Esophagus squamous epithelium (tissue), 5 donors: ENCODE data around the gene RAPGEF4. TPM values are rescaled to one million over a fixed set of nuclear protein-coding genes. Genes with fewer than 3 reads are reported as not detected.

Experiments used
- DNase-seq: peaks from one replicate; lab custom pipeline; 2025; lab: John Stamatoyannopoulos, UW
- H3K27ac ChIP-seq, 4 donors: fragments of 200-600 bp; sonication (generic); one replicate each; pipeline ENCODE4 v1.5.1; 2016 to 2019; ENCODE audit warnings: mild to moderate bottlenecking in 1 of 4
- H3K27me3 ChIP-seq, 4 donors: fragments of 200-600 bp; sonication (generic); 1 replicate in 3 of 4; 2 replicates in 1 of 4; pipeline versions ENCODE4 v1.5.1 to v1.6.0; 2017 to 2021; ENCODE audit warnings: antibody characterized with exemption in 1 of 4
- H3K36me3 ChIP-seq, 3 donors: fragments of 200-600 bp; sonication (generic); one replicate each; pipeline ENCODE4 v1.5.1; 2016 to 2019
- H3K4me1 ChIP-seq, 3 donors: fragments of 200-600 bp; sonication (generic); one replicate each; pipeline ENCODE4 v1.5.1; 2017 to 2019
- H3K4me3 ChIP-seq, 4 donors: fragments of 200-600 bp; sonication (generic); 1 replicate in 3 of 4; 2 replicates in 1 of 4; pipeline ENCODE4 v1.5.1; 2016 to 2019; ENCODE audit warnings: mild to moderate bottlenecking in 2 of 4, moderate library complexity in 1 of 4
- H3K9me3 ChIP-seq, 3 donors: fragments of 200-600 bp; sonication (generic); one replicate each; pipeline ENCODE4 v1.5.1; 2016 to 2019
- CTCF ChIP-seq, 6 experiments: fragments of 450-650 bp in 4 of 6; fragments of 200-600 bp in 2 of 6; sonication (generic) in 2 of 6; IDR thresholded peaks; one replicate each; pipeline ENCODE4 v1.5.1; 2016 to 2019; ENCODE audit warnings: antibody characterized with exemption in 6 of 6, mild to moderate bottlenecking in 4 of 6, moderate library complexity in 4 of 6
- POLR2A ChIP-seq, 4 donors: fragments of 450-650 bp; IDR thresholded peaks; one replicate each; pipeline ENCODE4 v1.6.1; 2017; ENCODE audit warnings: antibody characterized with exemption in 4 of 4, mild to moderate bottlenecking in 4 of 4, moderate library complexity in 3 of 4
- WGBS, 2 donors: methylation state at CpG; one replicate each; pipeline ENCODE4 v1.1.5; 2018; 5-methylcytosine and 5-hydroxymethylcytosine counted together
- intact Hi-C: fragments of 100-400 bp; cut with DNase I; formaldehyde crosslinking; loops from one replicate; pipeline ENCODE4 v1.15.0; 2022
- total RNA-seq, 4 donors: library from RNA; depleted of rRNA; stranded (reverse); fragments of >200 nt; gene quantifications; one replicate each; pipeline ENCODE4 v1.1.0, GENCODE V29; 2016
- donor health status: DM: yes; HTN: yes; CAD: no.

Gene RAPGEF4
- total RNA-seq, 4 donors from 2014 or later: 2.6 to 11.1 (median 2.9) TPM

GRCh38 chr2:172885996-172886395 is 150.4 kb downstream of the RAPGEF4 start:
- 72 to 80% methylated on average over 3 of the region's 3 CpGs for WGBS, 2 donors
- H3K4me1 ChIP-seq: peaks cover 0 to 8% (median 0%) of the 10 kb centered on the region in 3 donors
- H3K27ac ChIP-seq: no peak overlapping the region
- DNase-seq: no peak
- H3K36me3 ChIP-seq: no peaks in the 10 kb centered on the region
- no peak for TF ChIP-seq CTCF (IDR thresholded peaks at IDR 0.05)
- TF ChIP-seq POLR2A (IDR thresholded peaks at IDR 0.05): no peak
- no peak overlapping the region for H3K4me3 ChIP-seq
- no peaks in the 10 kb centered on the region for H3K27me3 ChIP-seq
- intact Hi-C loops: no loop called here
- no peaks in the 10 kb centered on the region for H3K9me3 ChIP-seq

- no peak for TF ChIP-seq CTCF (IDR thresholded peaks at IDR 0.05)
- no peak for TF ChIP-seq POLR2A (IDR thresholded peaks at IDR 0.05)
- no peak overlapping the region for H3K4me3 ChIP-seq
- H3K4me1 ChIP-seq: peaks cover 0 to 8% (median 0%) of the 10 kb centered on the region in 3 donors
- H3K27ac ChIP-seq: no peak overlapping the region
- intact Hi-C loops: no loop called here
- no peaks in the 10 kb centered on the region for H3K36me3 ChIP-seq
- H3K9me3 ChIP-seq: no peaks in the 10 kb centered on the region
- WGBS, 2 donors: 62 to 75% methylated on average over 2 of the region's 2 CpGs
- DNase-seq: no peak
- H3K27me3 ChIP-seq: peaks cover 0 to 3% (median 0%) of the 10 kb centered on the region in 4 donors
These were observed 151.6 kb downstream of the RAPGEF4 start for GRCh38 chr2:172887280-172887679.

- intact Hi-C loops: no loop called here
- DNase-seq: no peak
- 60 to 67% methylated on average over 10 of the region's 10 CpGs for WGBS, 2 donors
These were observed 153.3 kb downstream of the RAPGEF4 start for GRCh38 chr2:172888714-172889669.

GRCh38 chr2:172889768-172890430 is 154.3 kb downstream of the RAPGEF4 start:
- no peaks in the 10 kb centered on the region for H3K36me3 ChIP-seq
- no peak for DNase-seq
- no peaks in the 10 kb centered on the region for H3K9me3 ChIP-seq
- intact Hi-C loops: no loop called here
- H3K27me3 ChIP-seq: peaks cover 0 to 8% (median 0%) of the 10 kb centered on the region in 4 donors
- peaks cover 0 to 8% (median 0%) of the 10 kb centered on the region in 3 donors for H3K4me1 ChIP-seq
- no peak overlapping the region for H3K27ac ChIP-seq
- no peak overlapping the region for H3K4me3 ChIP-seq
- no peak for TF ChIP-seq POLR2A (IDR thresholded peaks at IDR 0.05)
- no peak for TF ChIP-seq CTCF (IDR thresholded peaks at IDR 0.05)
- 45 to 63% methylated on average over 7 of the region's 7 CpGs for WGBS, 2 donors

More at GRCh38 chr2:172888714-172889669, 153.3 kb downstream of the RAPGEF4 start:
- Histone ChIP-seq H3K27ac (no peak overlapping the region), H3K27me3 (peaks cover 0 to 8% (median 0%) of the 10 kb centered on the region in 4 donors), H3K4me3 (no peak overlapping the region), H3K4me1 (peaks cover 0 to 8% (median 0%) of the 10 kb centered on the region in 3 donors), H3K9me3 (no peaks in the 10 kb centered on the region), H3K36me3 (no peaks in the 10 kb centered on the region)
- TF ChIP-seq POLR2A (IDR thresholded peaks at IDR 0.05) (no peak), CTCF (IDR thresholded peaks at IDR 0.05) (no peak)
